Measurements from ENCODE around the gene SHC2.

- TF ChIP-seq, protein P1, sequence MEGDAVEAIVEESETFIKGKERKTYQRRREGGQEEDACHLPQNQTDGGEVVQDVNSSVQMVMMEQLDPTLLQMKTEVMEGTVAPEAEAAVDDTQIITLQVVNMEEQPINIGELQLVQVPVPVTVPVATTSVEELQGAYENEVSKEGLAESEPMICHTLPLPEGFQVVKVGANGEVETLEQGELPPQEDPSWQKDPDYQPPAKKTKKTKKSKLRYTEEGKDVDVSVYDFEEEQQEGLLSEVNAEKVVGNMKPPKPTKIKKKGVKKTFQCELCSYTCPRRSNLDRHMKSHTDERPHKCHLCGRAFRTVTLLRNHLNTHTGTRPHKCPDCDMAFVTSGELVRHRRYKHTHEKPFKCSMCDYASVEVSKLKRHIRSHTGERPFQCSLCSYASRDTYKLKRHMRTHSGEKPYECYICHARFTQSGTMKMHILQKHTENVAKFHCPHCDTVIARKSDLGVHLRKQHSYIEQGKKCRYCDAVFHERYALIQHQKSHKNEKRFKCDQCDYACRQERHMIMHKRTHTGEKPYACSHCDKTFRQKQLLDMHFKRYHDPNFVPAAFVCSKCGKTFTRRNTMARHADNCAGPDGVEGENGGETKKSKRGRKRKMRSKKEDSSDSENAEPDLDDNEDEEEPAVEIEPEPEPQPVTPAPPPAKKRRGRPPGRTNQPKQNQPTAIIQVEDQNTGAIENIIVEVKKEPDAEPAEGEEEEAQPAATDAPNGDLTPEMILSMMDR (IDR thresholded peaks at IDR 0.05) = no peak
- no peak for TF ChIP-seq POLR2A (IDR thresholded peaks at IDR 0.05)
Measured at GRCh38 chr19:402786-403185, 58.0 kb downstream of the SHC2 start.
